IMR-90 (cell line): ENCODE measurements around the gene PPP1R16B. TPM values are rescaled to one million over a fixed set of nuclear protein-coding genes. Genes with fewer than 3 reads are reported as not detected.

Experiments used
- ATAC-seq: fragments of 200-7000 bp; cut with Tn5 transposase; 2 replicates; pipeline ENCODE4 v1.9.1; 2020; ENCODE audit warnings: low read depth, mild to moderate bottlenecking, moderate library complexity
- BruUV-seq: library from RNA; stranded (reverse); fragments of 400-500 nt; replicated peaks from 2 replicates; lab custom pipeline; 2021; lab: Mats Ljungman, UMichigan
- CTCF ChIA-PET: fragments of 300-600 bp; formaldehyde crosslinking; extraction: SDS; loops from one replicate; lab custom pipeline; 2021; ENCODE audit warnings: antibody characterized with exemption; lab: Yijun Ruan, JAX
- POLR2A ChIA-PET: fragments of 300-600 bp; sonication (Branson Sonifier 250); formaldehyde crosslinking; loops from one replicate; lab custom pipeline; 2022; ENCODE audit warnings: antibody characterized with exemption; ENCODE audit not compliant: unreplicated experiment; lab: Charles Lee
- DNase-seq: peaks from one replicate; pipeline ENCODE4 v3.0.0; 2013
- H2AFZ ChIP-seq: replicated peaks from 2 replicates; pipeline ENCODE3; 2013; ENCODE audit warnings: low read length, mild to moderate bottlenecking; ENCODE audit not compliant: poor library complexity
- H2AK5ac ChIP-seq: 2 replicates; pipeline ENCODE4 v1.6.1; 2013; ENCODE audit warnings: low read depth, low read length, inconsistent platforms
- H2AK9ac ChIP-seq: replicated peaks from 2 replicates; pipeline ENCODE3; 2013; ENCODE audit warnings: mild to moderate bottlenecking, low read depth, low read length, moderate library complexity; ENCODE audit not compliant: poor library complexity
- H2BK120ac ChIP-seq: 2 replicates; pipeline ENCODE4 v1.6.1; 2013; ENCODE audit warnings: low read depth, low read length, inconsistent platforms
- H2BK15ac ChIP-seq: 3 replicates; pipeline ENCODE4 v1.6.1; 2013; ENCODE audit warnings: low read depth, low read length, inconsistent platforms
- H2BK20ac ChIP-seq: 2 replicates; pipeline ENCODE4 v1.6.1; 2013; ENCODE audit warnings: low read depth, mild to moderate bottlenecking, inconsistent platforms, low read length, moderate library complexity
- H2BK5ac ChIP-seq: 2 replicates; pipeline ENCODE4 v1.6.1; 2013; ENCODE audit warnings: mild to moderate bottlenecking, low read depth, low read length, inconsistent platforms; ENCODE audit not compliant: poor library complexity, severe bottlenecking
- H3K14ac ChIP-seq: replicated peaks from 2 replicates; pipeline ENCODE4 v1.6.1; 2013; ENCODE audit warnings: low read depth, low read length, inconsistent platforms
- H3K18ac ChIP-seq: 2 replicates; pipeline ENCODE4 v1.6.1; 2013; ENCODE audit warnings: low read depth, low read length, control low read depth
- H3K23ac ChIP-seq: 2 replicates; pipeline ENCODE4 v1.6.1; 2013; ENCODE audit warnings: low read depth, low read length, inconsistent platforms
- H3K27ac ChIP-seq: 2 replicates; pipeline ENCODE4 v1.5.1; 2013; ENCODE audit warnings: mild to moderate bottlenecking, control low read depth, low read length; ENCODE audit not compliant: insufficient read depth
- H3K27me3 ChIP-seq: 2 replicates; pipeline ENCODE4 v1.6.1; 2013; ENCODE audit warnings: low read length; ENCODE audit not compliant: control insufficient read depth, insufficient read depth
- H3K36me3 ChIP-seq: 2 replicates; pipeline ENCODE4 v1.6.1; 2013; ENCODE audit warnings: low read length, mixed read lengths; ENCODE audit not compliant: control insufficient read depth, insufficient read depth
- H3K4ac ChIP-seq: 2 replicates; pipeline ENCODE4 v1.6.1; 2013; ENCODE audit warnings: low read depth, low read length, inconsistent platforms
- H3K4me1 ChIP-seq: 2 replicates; pipeline ENCODE4 v1.6.1; 2013; ENCODE audit warnings: low read length, mixed read lengths; ENCODE audit not compliant: control insufficient read depth, insufficient read depth
- H3K4me2 ChIP-seq: 2 replicates; pipeline ENCODE4 v1.6.1; 2013; ENCODE audit warnings: low read depth, mild to moderate bottlenecking, control low read depth, low read length, moderate library complexity
- H3K4me3 ChIP-seq: 2 replicates; pipeline ENCODE4 v1.5.1; 2013; ENCODE audit warnings: low read depth, mild to moderate bottlenecking, control low read depth, low read length, moderate library complexity; ENCODE audit not compliant: insufficient read depth
- H3K56ac ChIP-seq: 2 replicates; pipeline ENCODE4 v1.6.1; 2013; ENCODE audit warnings: low read length, inconsistent platforms; ENCODE audit not compliant: insufficient read depth; ENCODE audit errors: extremely low read depth
- H3K79me1 ChIP-seq, 2 experiments: 2 replicates each; pipeline ENCODE4 v1.6.1; 2013; ENCODE audit warnings: low read length in 2 of 2, inconsistent platforms in 1 of 2, low read depth in 1 of 2
- H3K9ac ChIP-seq: 2 replicates; pipeline ENCODE4 v1.6.1; 2013; ENCODE audit warnings: low read depth, low read length, control low read depth
- H3K9me1 ChIP-seq: 2 replicates; pipeline ENCODE4 v1.6.1; 2013; ENCODE audit warnings: low read length, inconsistent platforms; ENCODE audit not compliant: insufficient read depth
- H3K9me3 ChIP-seq: 2 replicates; pipeline ENCODE4 v1.6.1; 2013; ENCODE audit warnings: low read length; ENCODE audit not compliant: control insufficient read depth, insufficient read depth
- H4K20me1 ChIP-seq: 2 replicates; pipeline ENCODE4 v1.6.1; 2013; ENCODE audit warnings: low read length, inconsistent platforms; ENCODE audit not compliant: insufficient read depth
- H4K5ac ChIP-seq: 2 replicates; pipeline ENCODE4 v1.6.1; 2013; ENCODE audit warnings: mild to moderate bottlenecking, low read depth, low read length, control low read depth
- H4K8ac ChIP-seq, 2 experiments: 2 replicates each; pipeline ENCODE4 v1.6.1; 2013; ENCODE audit warnings: low read depth in 2 of 2, low read length in 2 of 2, control low read depth in 1 of 2, inconsistent platforms in 1 of 2
- H4K91ac ChIP-seq: 2 replicates; pipeline ENCODE4 v1.6.1; 2013; ENCODE audit warnings: low read depth, low read length, inconsistent platforms; ENCODE audit not compliant: insufficient read depth
- BHLHE40 ChIP-seq: fragments of 150-350 bp; IDR thresholded peaks from 2 replicates; pipeline ENCODE4 v1.6.1; 2016; ENCODE audit warnings: mild to moderate bottlenecking, low read depth, low read length
- CEBPB ChIP-seq: IDR thresholded peaks from 2 replicates; pipeline ENCODE4 v1.6.1; 2012; ENCODE audit warnings: low read depth, low read length, improper control_type of control experiment
- CHD1 ChIP-seq: IDR thresholded peaks from 2 replicates; pipeline ENCODE4 v1.6.1; 2012; ENCODE audit warnings: low read depth, low read length, improper control_type of control experiment
- FOS ChIP-seq: fragments of 150-350 bp; IDR thresholded peaks from 2 replicates; pipeline ENCODE4 v1.6.1; 2016; ENCODE audit warnings: low read depth, low read length
- MAFK ChIP-seq: IDR thresholded peaks from 2 replicates; pipeline ENCODE4 v1.6.1; 2012; ENCODE audit warnings: low read depth, low read length, improper control_type of control experiment
- MAZ ChIP-seq: IDR thresholded peaks from 2 replicates; pipeline ENCODE4 v1.6.1; 2012; ENCODE audit warnings: low read depth, mild to moderate bottlenecking, low read length, improper control_type of control experiment, moderate library complexity, borderline replicate concordance
- MXI1 ChIP-seq: IDR thresholded peaks from 2 replicates; pipeline ENCODE4 v1.6.1; 2012; ENCODE audit warnings: low read depth, mild to moderate bottlenecking, low read length, moderate library complexity, borderline replicate concordance
- NFE2L2 ChIP-seq: fragments of 150-350 bp; IDR thresholded peaks from 2 replicates; pipeline ENCODE4 v1.6.1; 2016; ENCODE audit warnings: low read depth, mild to moderate bottlenecking, low read length
- POLR2A ChIP-seq: IDR thresholded peaks from 2 replicates; pipeline ENCODE4 v1.6.1; 2012; ENCODE audit warnings: mild to moderate bottlenecking, low read depth, low read length
- RAD21 ChIP-seq: IDR thresholded peaks from 2 replicates; pipeline ENCODE4 v1.6.1; 2012; ENCODE audit warnings: low read length, improper control_type of control experiment
- RCOR1 ChIP-seq: IDR thresholded peaks from 2 replicates; pipeline ENCODE4 v1.6.1; 2012; ENCODE audit warnings: mild to moderate bottlenecking, low read length, improper control_type of control experiment; ENCODE audit not compliant: insufficient replicate concordance
- RFX5 ChIP-seq: IDR thresholded peaks from 2 replicates; pipeline ENCODE4 v1.8.0; 2012; ENCODE audit warnings: low read depth, mild to moderate bottlenecking, low read length, moderate library complexity
- SMC3 ChIP-seq: fragments of 150-350 bp; IDR thresholded peaks from 2 replicates; pipeline ENCODE4 v1.6.1; 2016; ENCODE audit warnings: low read depth, mild to moderate bottlenecking, antibody characterized with exemption, low read length, moderate library complexity
- USF2 ChIP-seq: fragments of 150-350 bp; IDR thresholded peaks from 2 replicates; pipeline ENCODE4 v1.6.1; 2017; ENCODE audit warnings: mild to moderate bottlenecking, antibody characterized with exemption, low read length, low read depth
- WGBS, 2 experiments: methylation state at CpG; one replicate each; pipeline versions ENCODE4 v1.1.5 to v1.1.7; 2013; ENCODE audit warnings: missing lambda C conversion rate in 2 of 2; ENCODE audit not compliant: insufficient read length in 1 of 2; ENCODE audit errors: extremely low coverage in 2 of 2; 5-methylcytosine and 5-hydroxymethylcytosine counted together
- dilution Hi-C: fragments of 300-500 bp; cut with HindIII; formaldehyde crosslinking; loops from one replicate; pipeline ENCODE4 v1.14.3; 2018; ENCODE audit warnings: low sequenced_read_pairs; ENCODE audit not compliant: unreplicated experiment
- in situ Hi-C: fragments of 300-500 bp; cut with MboI; formaldehyde crosslinking; loops from 3 replicates; pipeline ENCODE4 v1.14.3; 2019; ENCODE audit warnings: low sequenced_read_pairs, inconsistent platforms, mixed read lengths
- intact Hi-C: fragments of 100-400 bp; cut with micrococcal nuclease; formaldehyde crosslinking; loops from 2 replicates; pipeline ENCODE4 v1.10.0; 2022
- polyA plus RNA-seq, 3 experiments: library from polyadenylated mRNA; depleted of rRNA; stranded (reverse); fragments of >200 nt; gene quantifications; 2 replicates each; pipeline ENCODE4 v1.2.3, GENCODE V29; 2012; ENCODE audit warnings: low replicate concordance in 1 of 3
- total RNA-seq: library from RNA; depleted of rRNA; stranded (reverse); fragments of >200 nt; gene quantifications from 2 replicates; pipeline ENCODE4 v1.2.3, GENCODE V29; 2012
- TF ChIP-seq, protein P1 (sequence below): conservative IDR thresholded peaks from 2 replicates; pipeline ENCODE4 v1.5.1; 2012; ENCODE audit warnings: mild to moderate bottlenecking, low read depth, low read length, improper control_type of control experiment
- TF ChIP-seq, protein P2 (sequence below): fragments of 150-350 bp; IDR thresholded peaks from 2 replicates; pipeline ENCODE4 v1.6.1; 2016; ENCODE audit warnings: low read depth, mild to moderate bottlenecking, low read length, moderate library complexity, borderline replicate concordance

The PPP1R16B gene
- total and polyA plus RNA-seq, 2 of the 4 experiments (the other 2 are of a cell fraction): not detected

DNA sequence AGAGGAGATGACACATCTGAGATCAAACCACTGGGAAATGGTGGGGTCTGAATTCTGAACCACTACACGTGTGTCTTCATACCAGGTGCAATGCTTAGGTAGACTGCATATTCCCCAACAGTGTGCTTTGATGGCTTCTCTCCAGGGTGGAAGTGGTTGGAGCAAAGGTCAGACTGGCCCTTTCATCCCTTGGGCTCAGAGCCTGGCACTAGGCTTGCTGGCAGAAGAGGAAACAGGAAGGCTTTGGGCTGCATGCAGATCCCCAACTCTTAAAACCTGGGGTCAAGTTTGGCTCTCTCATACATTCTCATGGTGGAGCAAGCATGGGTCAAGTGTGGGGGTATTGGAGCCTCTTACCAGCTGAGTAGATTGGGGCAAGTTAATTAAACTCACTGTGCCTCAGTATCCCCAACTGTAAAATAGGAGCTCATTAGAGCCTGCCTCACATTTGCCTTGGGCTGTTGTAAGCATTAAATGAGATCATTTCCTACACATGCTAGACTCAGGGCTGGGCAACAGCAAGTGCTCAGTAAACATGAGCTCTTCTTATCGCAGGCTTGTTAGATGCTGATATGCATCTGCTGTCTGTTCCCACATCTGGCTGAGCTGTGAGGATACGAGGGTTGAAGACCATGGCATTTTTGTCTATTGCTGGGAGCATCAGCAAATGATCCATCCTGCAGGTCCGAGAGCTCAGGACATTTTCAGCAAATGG lies 69.1 kb downstream of the PPP1R16B start:
- Histone ChIP-seq H4K5ac (no peak overlapping the region), H2AFZ (no peak overlapping the region), H4K20me1 (no peaks in the 10 kb centered on the region), H3K9ac (no peak overlapping the region), H2BK20ac (no peak overlapping the region), H2BK120ac (no peak overlapping the region), H2BK5ac (no peak overlapping the region), H2AK9ac (no peak overlapping the region), H3K9me3 (no peaks in the 10 kb centered on the region), H3K27ac (no peak overlapping the region), H3K56ac (no peak overlapping the region), H3K9me1 (no peaks in the 10 kb centered on the region), H4K91ac (no peak overlapping the region), H4K8ac (no peak overlapping the region), H3K14ac (no peak overlapping the region), H2BK15ac (no peak overlapping the region), H3K23ac (no peak overlapping the region), H3K18ac (no peak overlapping the region), H3K4me3 (no peak overlapping the region), H3K36me3 (no peaks in the 10 kb centered on the region), H3K4me2 (no peak overlapping the region), H2AK5ac (no peak overlapping the region), H3K4ac (no peak overlapping the region), H3K79me1 (no peaks in the 10 kb centered on the region), H3K4me1 (no peaks in the 10 kb centered on the region), H3K27me3 (peaks cover 12% of the 10 kb centered on the region)
- ChIA-PET CTCF (no interaction called here), POLR2A (no interaction called here)
- TF ChIP-seq, protein P1, sequence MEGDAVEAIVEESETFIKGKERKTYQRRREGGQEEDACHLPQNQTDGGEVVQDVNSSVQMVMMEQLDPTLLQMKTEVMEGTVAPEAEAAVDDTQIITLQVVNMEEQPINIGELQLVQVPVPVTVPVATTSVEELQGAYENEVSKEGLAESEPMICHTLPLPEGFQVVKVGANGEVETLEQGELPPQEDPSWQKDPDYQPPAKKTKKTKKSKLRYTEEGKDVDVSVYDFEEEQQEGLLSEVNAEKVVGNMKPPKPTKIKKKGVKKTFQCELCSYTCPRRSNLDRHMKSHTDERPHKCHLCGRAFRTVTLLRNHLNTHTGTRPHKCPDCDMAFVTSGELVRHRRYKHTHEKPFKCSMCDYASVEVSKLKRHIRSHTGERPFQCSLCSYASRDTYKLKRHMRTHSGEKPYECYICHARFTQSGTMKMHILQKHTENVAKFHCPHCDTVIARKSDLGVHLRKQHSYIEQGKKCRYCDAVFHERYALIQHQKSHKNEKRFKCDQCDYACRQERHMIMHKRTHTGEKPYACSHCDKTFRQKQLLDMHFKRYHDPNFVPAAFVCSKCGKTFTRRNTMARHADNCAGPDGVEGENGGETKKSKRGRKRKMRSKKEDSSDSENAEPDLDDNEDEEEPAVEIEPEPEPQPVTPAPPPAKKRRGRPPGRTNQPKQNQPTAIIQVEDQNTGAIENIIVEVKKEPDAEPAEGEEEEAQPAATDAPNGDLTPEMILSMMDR: no peak
- no peak for TF ChIP-seq NFE2L2
- TF ChIP-seq POLR2A: no peak
- TF ChIP-seq CEBPB: no peak
- TF ChIP-seq USF2: no peak
- no peak for TF ChIP-seq RCOR1
- no peak for TF ChIP-seq RFX5
- TF ChIP-seq, protein P2, sequence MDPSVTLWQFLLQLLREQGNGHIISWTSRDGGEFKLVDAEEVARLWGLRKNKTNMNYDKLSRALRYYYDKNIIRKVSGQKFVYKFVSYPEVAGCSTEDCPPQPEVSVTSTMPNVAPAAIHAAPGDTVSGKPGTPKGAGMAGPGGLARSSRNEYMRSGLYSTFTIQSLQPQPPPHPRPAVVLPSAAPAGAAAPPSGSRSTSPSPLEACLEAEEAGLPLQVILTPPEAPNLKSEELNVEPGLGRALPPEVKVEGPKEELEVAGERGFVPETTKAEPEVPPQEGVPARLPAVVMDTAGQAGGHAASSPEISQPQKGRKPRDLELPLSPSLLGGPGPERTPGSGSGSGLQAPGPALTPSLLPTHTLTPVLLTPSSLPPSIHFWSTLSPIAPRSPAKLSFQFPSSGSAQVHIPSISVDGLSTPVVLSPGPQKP: no peak
- TF ChIP-seq BHLHE40: no peak
- no peak for TF ChIP-seq RAD21
- no peak for TF ChIP-seq MXI1
- no peak for TF ChIP-seq FOS
- no peak for TF ChIP-seq CHD1
- no peak for TF ChIP-seq MAZ
- no peak for TF ChIP-seq SMC3
- no peak for TF ChIP-seq MAFK
- dilution Hi-C loops: no loop called here
- in situ Hi-C loops: no loop called here
- BruUV-seq: no TSS peak
- no CpG with 5 or more reads among the region's 4 CpGs for WGBS, 2 experiments
- DNase-seq (no peak), ATAC-seq (no peak)
- intact Hi-C loops: no loop called here
